Thoracic aorta (tissue), 2 donors: Measurements from ENCODE around the gene ATP6V0B. TPM values are rescaled to one million over a fixed set of nuclear protein-coding genes. Genes with fewer than 3 reads are reported as not detected.

Experiments used
- ATAC-seq: fragments of 150-250 bp; one replicate; pipeline ENCODE4 v1.8.0; 2017; ENCODE audit warnings: low read depth; ENCODE audit not compliant: insufficient number of reproducible peaks, low FRiP score
- DNase-seq: peaks from one replicate; pipeline ENCODE4 v3.0.0-alpha.2; 2020; ENCODE audit warnings: low spot score
- H3K27ac ChIP-seq, 2 donors: fragments of 200-600 bp; sonication (generic); 1 replicate in 1 of 2; 2 replicates in 1 of 2; pipeline ENCODE4 v1.5.1; 2016; ENCODE audit warnings: mild to moderate bottlenecking in 2 of 2, moderate library complexity in 2 of 2
- H3K27me3 ChIP-seq: fragments of 200-600 bp; sonication (generic); replicated peaks from 2 replicates; pipeline ENCODE4 v1.6.0; 2016; ENCODE audit warnings: mild to moderate bottlenecking; ENCODE audit not compliant: insufficient read depth
- H3K36me3 ChIP-seq: fragments of 200-600 bp; sonication (generic); one replicate; pipeline ENCODE4 v1.5.1; 2016
- H3K4me1 ChIP-seq, 2 donors: fragments of 200-600 bp; sonication (generic); 1 replicate in 1 of 2; 2 replicates in 1 of 2; pipeline versions ENCODE4 v1.5.1 to v1.6.0; 2016; ENCODE audit warnings: low read depth in 2 of 2, mild to moderate bottlenecking in 1 of 2; ENCODE audit not compliant: control insufficient read depth in 1 of 2
- H3K4me3 ChIP-seq: fragments of 200-600 bp; sonication (generic); 2 replicates; pipeline ENCODE4 v1.5.1; 2016; ENCODE audit warnings: mild to moderate bottlenecking
- H3K9me3 ChIP-seq: fragments of 200-600 bp; sonication (generic); 2 replicates; pipeline ENCODE4 v1.5.1; 2016
- total RNA-seq, 2 donors: library from RNA; depleted of rRNA; stranded (reverse); fragments of >200 nt; gene quantifications; one replicate each; pipeline versions ENCODE4 v1.1.0 to v1.2.3, GENCODE V29; 2016
- TF ChIP-seq, protein P1 (sequence below): fragments of 200-600 bp; sonication (generic); IDR thresholded peaks from one replicate; pipeline ENCODE4 v1.5.1; 2019; ENCODE audit warnings: antibody characterized with exemption

ATP6V0B gene
- total RNA-seq, 2 donors from 2014 or later = 72.3 to 136 TPM

DNA sequence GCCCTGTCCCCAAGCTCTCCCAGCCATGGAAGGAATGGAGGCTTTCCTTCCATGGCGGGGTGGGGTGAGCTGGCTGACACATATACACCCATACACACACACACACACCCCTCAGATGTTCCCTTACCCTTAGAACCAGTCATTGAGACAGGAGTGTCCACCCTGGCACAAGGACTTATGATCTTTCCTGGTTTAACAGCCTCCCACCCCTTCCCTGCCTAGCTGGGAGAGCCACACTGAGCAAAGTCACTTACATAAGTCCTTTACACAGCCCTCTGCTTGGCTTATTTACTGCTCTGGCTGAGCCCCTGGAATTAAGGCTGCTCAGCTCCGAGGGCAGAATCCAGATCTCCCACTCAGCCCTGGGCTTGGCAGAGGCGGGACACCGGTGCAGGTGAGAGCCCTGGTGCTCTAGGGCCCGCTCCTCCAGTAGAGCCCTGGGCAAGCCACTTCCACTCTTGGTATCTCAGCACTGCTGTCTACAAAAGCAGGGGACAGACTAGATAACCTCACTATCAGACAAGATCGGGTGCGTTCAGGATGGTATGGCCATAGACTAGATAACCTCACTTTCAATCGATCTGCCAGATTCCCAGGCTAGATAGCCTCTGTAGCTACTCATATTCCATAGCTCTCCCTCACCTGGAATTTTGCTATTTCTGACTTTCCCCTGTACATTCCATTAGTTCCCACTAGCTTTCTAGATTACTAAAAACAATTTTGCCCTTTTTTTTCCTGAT lies 39.8 kb downstream of the ATP6V0B start:
- no peaks in the 10 kb centered on the region for H3K9me3 ChIP-seq
- TF ChIP-seq, protein P1, sequence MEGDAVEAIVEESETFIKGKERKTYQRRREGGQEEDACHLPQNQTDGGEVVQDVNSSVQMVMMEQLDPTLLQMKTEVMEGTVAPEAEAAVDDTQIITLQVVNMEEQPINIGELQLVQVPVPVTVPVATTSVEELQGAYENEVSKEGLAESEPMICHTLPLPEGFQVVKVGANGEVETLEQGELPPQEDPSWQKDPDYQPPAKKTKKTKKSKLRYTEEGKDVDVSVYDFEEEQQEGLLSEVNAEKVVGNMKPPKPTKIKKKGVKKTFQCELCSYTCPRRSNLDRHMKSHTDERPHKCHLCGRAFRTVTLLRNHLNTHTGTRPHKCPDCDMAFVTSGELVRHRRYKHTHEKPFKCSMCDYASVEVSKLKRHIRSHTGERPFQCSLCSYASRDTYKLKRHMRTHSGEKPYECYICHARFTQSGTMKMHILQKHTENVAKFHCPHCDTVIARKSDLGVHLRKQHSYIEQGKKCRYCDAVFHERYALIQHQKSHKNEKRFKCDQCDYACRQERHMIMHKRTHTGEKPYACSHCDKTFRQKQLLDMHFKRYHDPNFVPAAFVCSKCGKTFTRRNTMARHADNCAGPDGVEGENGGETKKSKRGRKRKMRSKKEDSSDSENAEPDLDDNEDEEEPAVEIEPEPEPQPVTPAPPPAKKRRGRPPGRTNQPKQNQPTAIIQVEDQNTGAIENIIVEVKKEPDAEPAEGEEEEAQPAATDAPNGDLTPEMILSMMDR = no peak
- H3K27me3 ChIP-seq = no peaks in the 10 kb centered on the region
- no peak overlapping the region for H3K4me3 ChIP-seq
- peaks cover 24 to 59% of the 10 kb centered on the region in 2 donors for H3K4me1 ChIP-seq
- peak overlapping the region; percentile 10 to 36 for H3K27ac ChIP-seq
- DNase-seq (no peak), ATAC-seq (no peak)
- H3K36me3 ChIP-seq = no peaks in the 10 kb centered on the region

DNA sequence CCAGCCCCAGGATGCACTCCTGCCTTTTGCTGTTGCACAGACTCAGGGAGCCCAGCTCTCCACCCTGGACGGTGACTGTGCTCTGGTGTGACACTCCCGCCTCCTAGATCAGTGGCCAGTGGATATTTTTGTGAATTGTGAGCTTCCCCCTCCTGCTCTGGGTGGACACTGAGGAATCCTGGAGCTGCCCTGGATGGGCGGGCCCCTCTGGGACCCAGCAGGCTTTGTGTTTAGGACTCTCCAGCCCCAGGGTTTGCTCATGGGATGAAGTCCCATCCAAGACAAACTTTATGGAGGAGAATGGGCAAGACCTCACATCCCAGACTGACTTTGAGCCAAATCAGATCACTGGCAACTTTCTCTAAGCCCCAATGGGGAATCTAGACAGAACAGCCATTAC lies 40.4 kb downstream of the ATP6V0B start:
- ATAC-seq (peak; percentile 56), DNase-seq (peak; percentile 38)
- Histone ChIP-seq H3K27me3 (no peaks in the 10 kb centered on the region), H3K4me3 (no peak overlapping the region), H3K4me1 (peaks cover 24 to 66% of the 10 kb centered on the region in 2 donors), H3K36me3 (no peaks in the 10 kb centered on the region), H3K27ac (peak overlapping the region; percentile 10 to 36), H3K9me3 (no peaks in the 10 kb centered on the region)
- TF ChIP-seq, protein P1 = no peak

DNA sequence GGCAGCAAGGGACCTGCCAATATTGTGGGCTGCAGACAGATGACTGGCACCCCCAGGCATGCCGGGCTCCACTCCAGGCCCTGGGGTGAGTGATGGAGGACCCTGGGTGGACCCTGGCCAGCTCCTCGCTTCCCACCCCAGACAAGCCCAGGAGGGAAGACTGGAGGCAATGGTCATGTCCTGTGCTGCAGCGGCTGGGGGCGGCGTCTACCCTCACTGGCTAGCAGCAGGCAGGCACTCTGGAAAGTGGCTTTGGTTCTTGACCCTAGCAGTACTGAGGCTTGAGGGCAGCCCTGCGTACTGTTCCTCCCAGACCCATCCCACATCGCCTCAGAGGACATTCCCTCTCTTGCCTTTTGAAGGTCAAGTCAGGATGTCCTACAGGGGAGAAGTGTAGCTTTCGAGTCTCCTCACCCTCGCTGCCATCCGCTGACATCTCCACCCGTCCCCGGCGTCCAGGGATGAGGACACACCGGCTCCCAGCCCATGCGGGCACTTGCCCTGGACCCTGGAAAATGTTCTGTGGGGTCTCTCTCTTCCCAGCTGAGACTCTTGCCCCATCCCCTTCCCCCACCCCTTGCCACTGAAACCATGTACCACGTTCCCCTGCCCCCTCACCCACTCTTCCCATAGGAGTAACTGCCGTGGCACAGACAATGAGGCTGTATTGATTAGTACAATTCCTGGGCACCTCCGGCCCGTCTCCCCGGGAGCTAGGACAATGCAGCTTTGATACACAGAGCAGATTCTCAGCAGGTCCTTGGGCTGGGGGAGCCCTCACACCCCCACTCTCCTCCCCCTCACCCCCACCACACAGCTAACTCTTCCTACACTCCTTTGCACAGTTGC lies 41.5 kb downstream of the ATP6V0B start:
- ATAC-seq (no peak), DNase-seq (no peak)
- no peaks in the 10 kb centered on the region for H3K9me3 ChIP-seq
- peak overlapping the region; percentile 36 to 57 for H3K27ac ChIP-seq
- H3K27me3 ChIP-seq = no peaks in the 10 kb centered on the region
- peaks cover 24 to 65% of the 10 kb centered on the region in 2 donors for H3K4me1 ChIP-seq
- TF ChIP-seq, protein P1 = no peak
- no peak overlapping the region for H3K4me3 ChIP-seq
- no peaks in the 10 kb centered on the region for H3K36me3 ChIP-seq

DNA sequence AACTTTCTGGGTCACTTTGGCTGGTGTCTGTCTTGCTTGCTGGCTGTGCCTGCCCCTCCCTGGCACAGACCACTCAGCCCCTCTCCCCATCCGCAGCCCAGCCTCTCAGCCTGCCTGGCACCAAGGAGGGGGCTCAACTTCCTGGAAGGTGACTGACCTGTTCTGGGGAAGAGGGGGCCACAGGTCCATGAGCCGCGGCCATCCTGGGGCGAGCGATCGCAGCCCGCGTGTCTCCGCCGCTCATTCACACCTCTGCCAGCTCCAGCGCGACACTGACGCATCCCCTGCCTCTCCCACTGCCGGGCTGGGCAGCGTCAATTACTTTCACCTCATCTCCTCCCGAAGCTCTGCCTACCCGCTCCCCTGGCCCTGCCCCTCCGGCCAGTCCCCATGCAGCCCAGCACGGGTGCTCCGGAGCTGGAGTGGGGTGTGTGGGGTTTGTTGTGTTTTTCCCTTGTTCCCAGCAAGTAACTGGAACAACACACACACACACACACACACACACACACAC lies 42.2 kb downstream of the ATP6V0B start:
- Histone ChIP-seq H3K27me3 (no peaks in the 10 kb centered on the region), H3K27ac (no peak overlapping the region), H3K36me3 (no peaks in the 10 kb centered on the region), H3K4me1 (peaks cover 24 to 64% of the 10 kb centered on the region in 2 donors), H3K4me3 (no peak overlapping the region), H3K9me3 (no peaks in the 10 kb centered on the region)
- ATAC-seq (no peak), DNase-seq (no peak)
- TF ChIP-seq, protein P1 = no peak

GRCh38 chr1:44019466-44019948 lies 44.7 kb downstream of the ATP6V0B start:
- Histone ChIP-seq H3K36me3 (no peaks in the 10 kb centered on the region), H3K27me3 (no peaks in the 10 kb centered on the region), H3K4me3 (no peak overlapping the region), H3K27ac (peak overlapping the region in 1 of 2 donors; percentile 11), H3K4me1 (peaks cover 14 to 41% of the 10 kb centered on the region in 2 donors), H3K9me3 (no peaks in the 10 kb centered on the region)
- no peak for DNase-seq
- TF ChIP-seq, protein P1 = no peak
- ATAC-seq = no peak
